GM12878 (cell line): Measurements from ENCODE around the gene ZNF629. TPM values are rescaled to one million over a fixed set of nuclear protein-coding genes. Genes with fewer than 3 reads are reported as not detected.

Source experiments
- ATAC-seq: fragments of 200-7000 bp; cut with Tn5 transposase; 3 replicates; pipeline ENCODE4 v1.9.1; 2020; ENCODE audit warnings: mild to moderate bottlenecking, moderate library complexity
- BruUV-seq: library from RNA; stranded (reverse); fragments of 400-500 nt; replicated peaks from 2 replicates; lab custom pipeline; 2021; lab: Mats Ljungman, UMichigan
- CTCF ChIA-PET: fragments of 300-600 bp; sonication (Branson Sonifier 250); formaldehyde crosslinking; extraction: SDS; loops from one replicate; lab custom pipeline; 2021; ENCODE audit warnings: inconsistent platforms; lab: Yijun Ruan, JAX
- POLR2A ChIA-PET: fragments of 350-600 bp; formaldehyde crosslinking; extraction: SDS; loops from one replicate; lab custom pipeline; 2021; ENCODE audit warnings: inconsistent platforms; lab: Charles Lee
- RAD21 ChIA-PET: fragments of 300-600 bp; sonication (Branson Sonifier 250); formaldehyde crosslinking; loops from one replicate; lab custom pipeline; 2023; ENCODE audit warnings: antibody characterized with exemption; ENCODE audit not compliant: unreplicated experiment; lab: Charles Lee
- SMC1A ChIA-PET: fragments of 300-600 bp; sonication (Branson Sonifier 250); formaldehyde crosslinking; loops from one replicate; lab custom pipeline; 2023; ENCODE audit not compliant: unreplicated experiment, uncharacterized antibody; lab: Charles Lee
- DNase-seq: peaks from one replicate; pipeline ENCODE4 v3.0.0-alpha.2; 2011; ENCODE audit warnings: low read depth, low spot score
- FAIRE-seq: peaks from 3 replicates; lab custom pipeline; 2011; peaks lifted over from hg19 to GRCh38; lab: Jason Lieb, UNC
- H2AFZ ChIP-seq: 2 replicates; pipeline ENCODE4 v1.6.0; 2011; ENCODE audit warnings: low read depth, low read length, control low read depth; ENCODE audit not compliant: control insufficient read depth
- H3K27ac ChIP-seq: 2 replicates; pipeline ENCODE4 v1.5.1; 2011; ENCODE audit warnings: control low read depth; ENCODE audit not compliant: control insufficient read depth, insufficient read depth
- H3K27me3 ChIP-seq, 2 experiments: replicated peaks in 1 of 2; 2 replicates each; pipeline versions ENCODE4 v1.6.0 to v1.6.1; 2011; ENCODE audit warnings: low read length in 1 of 2; ENCODE audit not compliant: control insufficient read depth in 2 of 2, insufficient read depth in 2 of 2
- H3K36me3 ChIP-seq, 2 experiments: 2 replicates each; pipeline ENCODE4 v1.5.1; 2011; ENCODE audit warnings: low read length in 1 of 2; ENCODE audit not compliant: control insufficient read depth in 2 of 2, insufficient read depth in 2 of 2
- H3K4me1 ChIP-seq: 2 replicates; pipeline ENCODE4 v1.6.1; 2011; ENCODE audit warnings: mild to moderate bottlenecking, low read length, moderate library complexity, mixed read lengths; ENCODE audit not compliant: control insufficient read depth, insufficient read depth
- H3K4me2 ChIP-seq: 2 replicates; pipeline ENCODE4 v1.6.0; 2011; ENCODE audit warnings: control low read depth; ENCODE audit not compliant: control insufficient read depth, insufficient read depth
- H3K4me3 ChIP-seq: fragments of 200-600 bp; sonication (generic); 2 replicates; pipeline ENCODE4 v1.5.1; 2016
- H3K79me2 ChIP-seq: 2 replicates; pipeline ENCODE4 v1.6.0; 2011; ENCODE audit warnings: low read length; ENCODE audit not compliant: control insufficient read depth, insufficient read depth
- H3K9ac ChIP-seq: 2 replicates; pipeline ENCODE4 v1.8.0; 2011; ENCODE audit warnings: low read length, control low read depth, mixed read lengths; ENCODE audit not compliant: control insufficient read depth, insufficient read depth
- H3K9me3 ChIP-seq: replicated peaks from 3 replicates; pipeline ENCODE4 v1.5.1; 2011; ENCODE audit warnings: mild to moderate bottlenecking, low read length; ENCODE audit not compliant: control insufficient read depth, insufficient read depth
- H4K20me1 ChIP-seq: 2 replicates; pipeline ENCODE4 v1.6.0; 2011; ENCODE audit not compliant: control insufficient read depth, insufficient read depth
- ATF2 ChIP-seq: IDR thresholded peaks from 2 replicates; pipeline ENCODE4 v1.6.1; 2012; ENCODE audit warnings: low read length, inconsistent platforms
- BACH1 ChIP-seq: fragments of 450-650 bp; IDR thresholded peaks from 2 replicates; pipeline ENCODE4 v1.6.1; 2017; ENCODE audit warnings: mild to moderate bottlenecking, borderline replicate concordance
- ESRRA ChIP-seq: IDR thresholded peaks from 2 replicates; pipeline ENCODE4 v1.6.1; 2012; ENCODE audit warnings: mild to moderate bottlenecking, low read length, improper control_type of control experiment
- IKZF1 ChIP-seq: fragments of 450-650 bp; conservative IDR thresholded peaks from 2 replicates; pipeline ENCODE4 v1.6.1; 2017; ENCODE audit warnings: antibody characterized with exemption, mild to moderate bottlenecking
- PKNOX1 ChIP-seq: fragments of 450-650 bp; IDR thresholded peaks from 2 replicates; pipeline ENCODE4 v1.6.1; 2016; ENCODE audit warnings: mild to moderate bottlenecking
- PML ChIP-seq: IDR thresholded peaks from 2 replicates; pipeline ENCODE4 v1.6.1; 2012; ENCODE audit warnings: low read length, inconsistent platforms
- RELA ChIP-seq: fragments of 450-650 bp; IDR thresholded peaks from 2 replicates; pipeline ENCODE4 v1.8.0; 2014; ENCODE audit warnings: borderline replicate concordance; ENCODE audit not compliant: partially characterized antibody
- USF1 ChIP-seq: IDR thresholded peaks from 2 replicates; pipeline ENCODE4 v1.6.1; 2011; ENCODE audit warnings: borderline replicate concordance, low read depth, mild to moderate bottlenecking, moderate library complexity, mixed read lengths, low read length; ENCODE audit not compliant: insufficient read depth; ENCODE audit errors: extremely low read length
- WGBS: methylation state at CpG from one replicate; pipeline ENCODE4 v1.1.6; 2016; ENCODE audit warnings: low lambda C conversion rate; ENCODE audit not compliant: insufficient replicate concordance, insufficient coverage; ENCODE audit errors: missing lambda C conversion rate; 5-methylcytosine and 5-hydroxymethylcytosine counted together
- in situ Hi-C: fragments of 300-500 bp; cut with MboI; formaldehyde crosslinking; loops from 9 replicates; pipeline ENCODE4 v1.14.3; 2018; ENCODE audit warnings: mixed read lengths
- intact Hi-C: fragments of 100-400 bp; cut with micrococcal nuclease; formaldehyde crosslinking; loops from one replicate; pipeline ENCODE4 v1.14.2; 2022; ENCODE audit not compliant: unreplicated experiment
- polyA plus RNA-seq, 11 experiments: library from polyadenylated mRNA; depleted of rRNA in 4 of 11; unstranded in 6 of 11; stranded (reverse) in 5 of 11; fragments of >200 nt; fragmentation: Nextera tagmentation in 4 of 11; fragmentation: Illumina TruSeq in 1 of 11; extraction: Ambion mirVana in 4 of 11; extraction: Trizol in 1 of 11; gene quantifications; 1 replicate in 1 of 11; 2 replicates in 10 of 11; pipeline versions ENCODE4 v1.2.1 to v1.2.3, GENCODE V29; 2011 to 2016; ENCODE audit warnings: inconsistent platforms in 2 of 11, missing spikeins in 2 of 11, low read depth in 1 of 11
- total RNA-seq, 4 experiments: library from RNA; depleted of rRNA in 3 of 4; stranded (reverse); fragments of >200 nt in 3 of 4; fragmentation: Illumina TruSeq in 1 of 4; extraction: Trizol in 1 of 4; gene quantifications; 2 replicates each; pipeline versions ENCODE4 v1.2.1 to v1.2.3, GENCODE V29; 2013 to 2021

The ZNF629 gene
- total and polyA plus RNA-seq, 10 of the 15 experiments (the other 5 are each of a cell fraction or from before 2014, with no cell fraction given) = 0.02 to 0.69 (median 0.40) TPM

GRCh38 chr16:30777591-30778297 lies 9.3 kb downstream of the ZNF629 start:
- Histone ChIP-seq H3K9ac (no peak overlapping the region), H3K4me3 (no peak overlapping the region), H2AFZ (no peak overlapping the region), H3K27me3 (no peaks in the 10 kb centered on the region), H3K4me1 (no peaks in the 10 kb centered on the region), H3K36me3 (peaks cover 0 to 1% of the 10 kb centered on the region in 2 experiments; a peak in 2 of 4 replicates), H3K9me3 (no peaks in the 10 kb centered on the region), H4K20me1 (no peaks in the 10 kb centered on the region), H3K4me2 (no peak overlapping the region), H3K79me2 (peaks cover 2% of the 10 kb centered on the region; the same call in 1 of the 2 replicates), H3K27ac (no peak overlapping the region)
- POLR2A ChIA-PET = no interaction called here
- ATAC-seq (no peak), FAIRE-seq (no peak), DNase-seq (no peak)
- in situ Hi-C loops (no loop called here), intact Hi-C loops (no loop called here)
- TF ChIP-seq PML (no peak), ATF2 (no peak), RELA (no peak), IKZF1 (no peak), ESRRA (no peak), USF1 (no peak), PKNOX1 (no peak), BACH1 (no peak)
- 85% methylated on average over 7 of the region's 7 CpGs for WGBS
- SMC1A ChIA-PET = interaction anchor here (0.9 kb wide), 1 partner anchor 94 kb away, joined by 3 read pairs; no protein-coding TSS in a partner anchor
- CTCF ChIA-PET = interaction anchor here (0.9 to 1.1 kb wide), 3 partner anchors 36 to 176 kb away, joined by 3 to 4 read pairs (median 3); no protein-coding TSS in a partner anchor
- BruUV-seq = no TSS peak
- RAD21 ChIA-PET = no interaction called here
